Measurements from ENCODE around the gene GALR2.

- TF ChIP-seq RAD21 (conservative IDR thresholded peaks at IDR 0.05 in 1 of 2, IDR thresholded peaks at IDR 0.05 in 1 of 2) (no peak), CTCF (IDR thresholded peaks at IDR 0.05) (no peak), JUNB (IDR thresholded peaks at IDR 0.05) (no peak)
These were observed 5.0 kb downstream of the GALR2 start for GRCh38 chr17:76079535-76079955.

Measured in A549 (cell line).